Heart left ventricle (tissue), 16 donors: ENCODE results near the gene ABHD10. TPM values are rescaled to one million over a fixed set of nuclear protein-coding genes. Genes with fewer than 3 reads are reported as not detected.
A peak's percentile ranks its signal among the peaks of the same experiment; 100 is the strongest.

Experiments used
- ATAC-seq, 4 donors: fragments of 200-7000 bp; cut with Tn5 transposase; one replicate each; pipeline ENCODE4 v1.9.1; 2020 to 2022; ENCODE audit warnings: moderate library complexity in 4 of 4, mild to moderate bottlenecking in 3 of 4, moderate number of reproducible peaks in 1 of 4
- DNase-seq, 5 donors: peaks; one replicate each; pipeline ENCODE4 v3.0.0-alpha.2; 2020
- H3K27ac ChIP-seq, 12 donors: fragments of 200-600 bp; sonication (generic) in 4 of 12; one replicate each; pipeline versions ENCODE4 v1.5.0 to v1.8.0; 2016 to 2022; ENCODE audit warnings: mild to moderate bottlenecking in 2 of 12
- H3K27me3 ChIP-seq, 9 donors: fragments of 200-600 bp; sonication (generic) in 2 of 9; one replicate each; pipeline versions ENCODE4 v1.5.1 to v1.8.0; 2016 to 2022; ENCODE audit warnings: mild to moderate bottlenecking in 3 of 9
- H3K36me3 ChIP-seq, 9 donors: fragments of 200-600 bp; sonication (generic) in 2 of 9; one replicate each; pipeline versions ENCODE4 v1.5.0 to v1.8.0; 2018 to 2022; ENCODE audit warnings: mild to moderate bottlenecking in 2 of 9
- H3K4me1 ChIP-seq, 12 donors: fragments of 200-600 bp; sonication (generic) in 4 of 12; one replicate each; pipeline versions ENCODE4 v1.5.0 to v1.8.0; 2016 to 2022; ENCODE audit warnings: mild to moderate bottlenecking in 3 of 12
- H3K4me3 ChIP-seq, 12 donors: fragments of 200-600 bp; sonication (generic) in 4 of 12; one replicate each; pipeline versions ENCODE4 v1.5.0 to v1.8.0; 2017 to 2022; ENCODE audit warnings: mild to moderate bottlenecking in 9 of 12, moderate library complexity in 4 of 12
- H3K9me3 ChIP-seq, 12 donors: fragments of 200-600 bp; sonication (generic) in 4 of 12; one replicate each; pipeline versions ENCODE4 v1.5.0 to v1.8.0; 2016 to 2022; ENCODE audit warnings: mild to moderate bottlenecking in 1 of 12
- POLR2A ChIP-seq, 2 donors: fragments of 450-650 bp; IDR thresholded peaks; one replicate each; pipeline ENCODE4 v1.6.1; 2017; ENCODE audit warnings: antibody characterized with exemption in 2 of 2, mild to moderate bottlenecking in 2 of 2, moderate library complexity in 2 of 2
- WGBS, 4 donors: extraction: QIAGEN DNeasy Blood & Tissue Kit in 2 of 4; methylation state at CpG; one replicate each; pipeline versions ENCODE4 v1.1.5 to v1.1.7; 2013 to 2018; 5-methylcytosine and 5-hydroxymethylcytosine counted together
- intact Hi-C, 10 donors: fragments of 100-400 bp; cut with DNase I; formaldehyde crosslinking; loops; one replicate each; pipeline versions ENCODE4 v1.11.1 to v1.14.2; 2022
- long read RNA-seq, 3 donors: library from polyadenylated mRNA; unstranded; transcript quantifications; one replicate each; pipeline ENCODE4 v2.0.0, GENCODE V29; 2020 to 2021
- polyA plus RNA-seq, 2 donors: library from polyadenylated mRNA; stranded (reverse); fragments of 200-250 nt; gene quantifications; one replicate each; pipeline ENCODE4 v1.2.3, GENCODE V29; 2013
- total RNA-seq, 9 donors: library from RNA; depleted of rRNA in 2 of 9; stranded (reverse); fragments of >200 nt in 2 of 9; fragmentation: NEBNext Ultra II Directional in 3 of 9; extraction: Animal tissue kit (Norgen Biotek cat#: 25700) in 3 of 9; gene quantifications; one replicate each; pipeline versions ENCODE4 v1.1.0 to v1.2.4, GENCODE V29; 2016 to 2023
- TF ChIP-seq, protein P1 (sequence below), 12 donors: fragments of 200-600 bp; sonication (generic) in 4 of 12; IDR thresholded peaks; one replicate each; pipeline versions ENCODE4 v1.5.0 to v1.8.0; 2018 to 2022; ENCODE audit warnings: antibody characterized with exemption in 12 of 12, mild to moderate bottlenecking in 5 of 12
- donor health status: ischemic (EF 13 %, LVEDD 7.1; RV severe dilation, severe dysfunction).
- donor health status: healthy with polysubstance abuse.
- donor health status: DM: no; HTN: yes; CAD: no.
- donor health status: DM: no; HTN: no; CAD: no.
- donor health status: ischemic (EF 25% LVEDD 6.9; RV normal size, moderate dysfunction).
- donor health status: ischemic (EF 25% LVEDD 5.7; RV mildly dilated, moderate dysfunction).
- donor health status: healthy.
- donor health status: DM: yes; HTN: yes; CAD: no.
- donor health status: ischemic (EF 35%, LVEDD 5.7; RV mildly dilated, moderate dysfunction).
- donor health status: nonischemic (EF 11% LVEDD 7.7; RV severe dilation, severe dysfunction).
- donor health status: DM: yes; HTN: yes; CAD: no.
- donor health status: PGD.
- donor health status: ischemic (EF 29% LVEDD 5.4; RV normal size, mild dysfunction).
- donor health status: nonischemic (EF 23%, LVEDD 6.1; RV moderate dilation, normal function).

ABHD10 gene
- 10 to 100 TPM; 26.5 to 50.1 (median 41.8) TPM for total RNA-seq
- polyA plus RNA-seq, result 10 to 100 TPM; 13.5 to 40.0 TPM
- long read RNA-seq, donor 1, transcript ABHD10-201 (5 exons, 2,590 nt), result major isoform, 111 of 117 reads
- long read RNA-seq, donor 1, partial matches to known transcripts, result 0 of 117 reads
- long read RNA-seq, donor 1, other reads (novel, unspliced or antisense), result 4 of 117 reads
- long read RNA-seq, donor 2, transcript ABHD10-201 (5 exons, 2,590 nt), result major isoform, 141 of 148 reads
- long read RNA-seq, donor 2, partial matches to known transcripts, result 2 of 148 reads
- long read RNA-seq, donor 2, other reads (novel, unspliced or antisense), result 2 of 148 reads
- long read RNA-seq, donor 3, transcript ABHD10-201 (5 exons, 2,590 nt), result major isoform, 32 of 36 reads
- long read RNA-seq, donor 3, partial matches to known transcripts, result 1 of 36 reads
- long read RNA-seq, donor 3, other reads (novel, unspliced or antisense), result 2 of 36 reads

DNA sequence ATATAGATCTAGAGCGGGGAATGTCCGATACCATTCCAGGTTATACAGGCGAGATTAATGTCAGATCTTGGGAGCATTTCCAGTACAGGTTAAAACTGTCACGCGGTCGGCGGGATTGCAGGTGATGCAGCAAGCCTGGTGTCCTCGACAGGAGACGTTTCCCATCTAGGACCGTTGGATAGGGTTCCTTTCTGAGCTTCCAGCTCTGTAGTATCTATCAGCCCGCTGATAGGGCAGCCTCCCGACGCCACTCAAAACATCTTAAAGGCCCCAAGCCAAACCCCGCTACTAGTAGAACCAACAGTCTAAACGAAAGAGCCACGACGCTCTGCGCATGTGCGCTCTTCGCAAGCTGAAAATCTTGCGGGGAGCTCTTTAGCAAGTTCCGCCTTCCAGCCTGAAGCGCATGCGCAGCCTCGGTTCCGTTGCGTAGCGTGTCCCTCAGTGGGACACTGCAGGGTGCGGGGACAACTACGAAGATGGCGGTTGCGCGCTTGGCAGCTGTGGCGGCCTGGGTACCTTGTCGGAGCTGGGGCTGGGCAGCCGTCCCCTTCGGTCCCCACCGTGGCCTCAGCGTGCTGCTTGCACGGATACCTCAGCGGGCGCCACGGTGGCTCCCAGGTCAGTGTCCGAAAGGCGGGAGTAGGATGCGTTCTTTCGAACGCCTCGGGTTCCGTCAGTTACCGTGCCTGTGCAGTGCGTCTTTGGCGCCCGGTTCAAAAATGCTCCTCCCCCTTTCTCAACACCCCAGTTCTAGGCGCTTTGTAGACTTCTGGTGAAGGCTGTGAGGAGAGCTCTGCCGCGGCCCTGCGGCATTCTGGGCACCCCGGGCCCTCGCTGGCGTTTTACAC lies at the start of gene ABHD10:
Gene ABHD10 (plus strand): TSS at position 444 of the 851 bp plus-strand sequence. CDS start 36 bp downstream, at position 480.
- TF ChIP-seq, protein P1, sequence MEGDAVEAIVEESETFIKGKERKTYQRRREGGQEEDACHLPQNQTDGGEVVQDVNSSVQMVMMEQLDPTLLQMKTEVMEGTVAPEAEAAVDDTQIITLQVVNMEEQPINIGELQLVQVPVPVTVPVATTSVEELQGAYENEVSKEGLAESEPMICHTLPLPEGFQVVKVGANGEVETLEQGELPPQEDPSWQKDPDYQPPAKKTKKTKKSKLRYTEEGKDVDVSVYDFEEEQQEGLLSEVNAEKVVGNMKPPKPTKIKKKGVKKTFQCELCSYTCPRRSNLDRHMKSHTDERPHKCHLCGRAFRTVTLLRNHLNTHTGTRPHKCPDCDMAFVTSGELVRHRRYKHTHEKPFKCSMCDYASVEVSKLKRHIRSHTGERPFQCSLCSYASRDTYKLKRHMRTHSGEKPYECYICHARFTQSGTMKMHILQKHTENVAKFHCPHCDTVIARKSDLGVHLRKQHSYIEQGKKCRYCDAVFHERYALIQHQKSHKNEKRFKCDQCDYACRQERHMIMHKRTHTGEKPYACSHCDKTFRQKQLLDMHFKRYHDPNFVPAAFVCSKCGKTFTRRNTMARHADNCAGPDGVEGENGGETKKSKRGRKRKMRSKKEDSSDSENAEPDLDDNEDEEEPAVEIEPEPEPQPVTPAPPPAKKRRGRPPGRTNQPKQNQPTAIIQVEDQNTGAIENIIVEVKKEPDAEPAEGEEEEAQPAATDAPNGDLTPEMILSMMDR (IDR thresholded peaks at IDR 0.05), result no peak
- peak in 1 of 2 donors; percentile 90 for TF ChIP-seq POLR2A (IDR thresholded peaks at IDR 0.05)
- intact Hi-C loops, result loop anchor here in 1 of 10 donors (5.0 kb wide), 1 partner anchor 33 kb away; no protein-coding TSS in a partner anchor
- Histone ChIP-seq H3K9me3 (no peaks in the 10 kb centered on the region), H3K27me3 (no peaks in the 10 kb centered on the region), H3K27ac (peak within 1 kb of the TSS; percentile 60 to 91 (median 85)), H3K4me1 (peaks cover 0 to 38% (median 25%) of the 10 kb centered on the region in 12 donors), H3K4me3 (peak within 1 kb of the TSS; percentile 68 to 93 (median 80)), H3K36me3 (peaks cover 0 to 36% (median 10%) of the 10 kb centered on the region in 9 donors)
- 2% methylated on average over 42 to 61 of the region's 61 CpGs for WGBS, 4 donors
- peak; percentile 97 to 98 (median 98) for ATAC-seq
- peak; percentile 96 to 99 (median 99) for DNase-seq

DNA sequence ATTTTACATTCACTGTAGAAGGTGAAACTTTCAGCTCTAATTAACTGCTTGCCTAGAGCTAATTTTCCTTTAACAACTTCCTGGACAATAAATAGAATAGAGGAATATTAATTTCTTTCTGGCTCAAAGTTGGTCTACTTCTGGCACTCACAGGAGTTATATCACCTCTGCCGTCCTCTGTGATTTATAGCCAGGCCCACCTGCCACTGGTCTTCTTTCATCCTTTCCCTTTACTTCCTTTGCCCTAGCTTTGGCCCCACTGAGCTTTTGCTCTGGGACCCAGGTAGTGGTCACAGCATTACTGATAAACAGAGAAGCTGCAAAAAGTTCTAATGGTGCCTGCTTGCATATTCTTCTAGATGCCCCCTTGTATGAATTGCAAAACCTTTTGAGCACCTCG lies 49.3 kb upstream of the ABHD10 start:
- Histone ChIP-seq H3K4me1 (peaks cover 0 to 77% (median 33%) of the 10 kb centered on the region in 12 donors), H3K9me3 (no peaks in the 10 kb centered on the region), H3K36me3 (peaks cover 0 to 85% (median 9%) of the 10 kb centered on the region in 9 donors), H3K4me3 (no peak overlapping the region), H3K27me3 (no peaks in the 10 kb centered on the region), H3K27ac (no peak overlapping the region)
- intact Hi-C loops, result loop anchor here in 2 of 10 donors (5.0 to 10.0 kb wide), 2 partner anchors 33 to 65 kb away; no protein-coding TSS in a partner anchor
- WGBS, 4 donors, result 48 to 65% (median 56%) methylated on average over 2 of the region's 2 CpGs
- no peak for ATAC-seq
- DNase-seq, result no peak
- TF ChIP-seq POLR2A (IDR thresholded peaks at IDR 0.05), result no peak
- TF ChIP-seq, protein P1 (IDR thresholded peaks at IDR 0.05), result no peak

DNA sequence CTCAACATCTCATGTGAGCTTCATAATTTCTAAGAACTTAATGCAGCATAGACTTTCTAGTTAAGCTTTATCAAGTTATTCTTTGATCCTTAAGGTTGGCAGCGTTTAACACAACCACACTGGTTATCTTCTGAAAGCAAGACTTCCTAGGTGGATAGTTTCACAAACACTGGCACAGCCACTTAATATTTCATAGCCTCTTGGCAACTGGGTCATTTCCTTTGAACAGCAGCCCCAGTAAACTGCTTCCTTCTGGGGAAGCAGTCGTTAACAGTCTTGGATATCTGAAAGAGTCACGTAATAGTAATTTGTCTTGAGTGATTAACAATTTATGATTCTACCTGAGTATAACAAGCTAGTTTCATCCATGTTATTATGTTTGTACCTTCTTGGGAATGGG lies 45.9 kb upstream of the ABHD10 start:
- intact Hi-C loops, result loop anchor here in 1 of 10 donors (5.0 kb wide), 1 partner anchor 34 kb away; no protein-coding TSS in a partner anchor

More for the DNA sequence above, 45.9 kb upstream of the ABHD10 start:
- ATAC-seq, result peak in 2 of 4 donors; percentile 19 to 31
- H3K36me3 ChIP-seq, result peaks cover 0 to 90% (median 5%) of the 10 kb centered on the region in 9 donors
- H3K27me3 ChIP-seq, result no peaks in the 10 kb centered on the region
- no peak overlapping the region for H3K4me3 ChIP-seq
- H3K9me3 ChIP-seq, result no peaks in the 10 kb centered on the region
- peak overlapping the region in 2 of 12 donors; percentile 11 to 13 for H3K27ac ChIP-seq
- 17 to 30% (median 24%) methylated on average over 3 of the region's 3 CpGs for WGBS, 4 donors
- DNase-seq, result no peak
- H3K4me1 ChIP-seq, result peaks cover 0 to 56% (median 26%) of the 10 kb centered on the region in 12 donors
- TF ChIP-seq, protein P1 (IDR thresholded peaks at IDR 0.05), result no peak
- TF ChIP-seq POLR2A (IDR thresholded peaks at IDR 0.05), result no peak
